ENCODE data around the gene CNOT4.

- TF ChIP-seq GABPB1 (CRISPR knock-in tag; IDR thresholded peaks at IDR 0.05) (no peak), CTCF (IDR thresholded peaks at IDR 0.05) (no peak), NR1H2 (CRISPR knock-in tag; IDR thresholded peaks at IDR 0.05) (no peak), TEAD4 (CRISPR knock-in tag; IDR thresholded peaks at IDR 0.05) (no peak), ZBTB43 (CRISPR knock-in tag; IDR thresholded peaks at IDR 0.05) (no peak), NFE2L1 (CRISPR knock-in tag; IDR thresholded peaks at IDR 0.05) (no peak), ZNF671 (CRISPR knock-in tag; IDR thresholded peaks at IDR 0.05) (no peak), CREB1 (CRISPR knock-in tag; IDR thresholded peaks at IDR 0.05) (no peak), TCF7 (CRISPR knock-in tag; IDR thresholded peaks at IDR 0.05; ENCODE audit: low read depth) (no peak), E2F1 (CRISPR knock-in tag; IDR thresholded peaks at IDR 0.05) (no peak), ZNF423 (CRISPR knock-in tag; IDR thresholded peaks at IDR 0.05) (no peak), ATF6 (CRISPR knock-in tag; IDR thresholded peaks at IDR 0.05) (no peak)
Observed at GRCh38 chr7:135403302-135403701, 106.6 kb downstream of the CNOT4 start.

Data from WTC11 (cell line).